Motor neuron (in vitro differentiated cells): ENCODE data around the gene RPL21. TPM values are rescaled to one million over a fixed set of nuclear protein-coding genes. Genes with fewer than 3 reads are reported as not detected.
"Not testable (repeated sequence)": the region's sequence is repeated elsewhere in the genome, so short reads cannot be mapped to it uniquely, and the experiment has no call there.

Experiments
- ATAC-seq, 8 experiments: fragments of 200-7000 bp; cut with Tn5 transposase; replicated peaks in 6 of 8; 2 replicates each; pipeline ENCODE4 v1.8.0; 2021; ENCODE audit warnings: mild to moderate bottlenecking in 8 of 8, moderate library complexity in 8 of 8
- H3K27ac ChIP-seq, 2 donors: fragments of 250-450 bp; sonication (Bioruptor Pico); 2 replicates each; pipeline ENCODE4 v1.9.0; 2021; ENCODE audit warnings: antibody characterized with exemption in 2 of 2, mild to moderate bottlenecking in 2 of 2, moderate library complexity in 1 of 2
- H3K4me1 ChIP-seq, 2 donors: fragments of 250-450 bp; sonication (Bioruptor Pico); replicated peaks in 1 of 2; 2 replicates each; pipeline ENCODE4 v1.6.1; 2021; ENCODE audit warnings: antibody characterized with exemption in 2 of 2, mild to moderate bottlenecking in 2 of 2, moderate library complexity in 1 of 2
- H3K4me3 ChIP-seq, 5 donors: fragments of 250-450 bp; sonication (Bioruptor Pico); 2 replicates each; pipeline ENCODE4 v1.9.0; 2021; ENCODE audit warnings: antibody characterized with exemption in 5 of 5, mild to moderate bottlenecking in 5 of 5, moderate library complexity in 4 of 5
- WGBS, 10 experiments: fragments of 450-650 bp; shearing (Covaris generic); methylation state at CpG; one replicate each; pipeline ENCODE4 v1.0.0; 2022; 5-methylcytosine and 5-hydroxymethylcytosine counted together
- in situ Hi-C, 9 experiments: fragments of 400-800 bp; cut with MboI; loops; one replicate each; pipeline ENCODE4 v1.15.0; 2021; ENCODE audit warnings: low sequenced_read_pairs in 9 of 9, low pct_unique_long_range_greater_than_20kb in 2 of 9; ENCODE audit not compliant: unreplicated experiment in 9 of 9
- total RNA-seq, 8 experiments: library from RNA; unstranded; fragments of 300-600 nt; gene quantifications; 2 replicates each; pipeline versions ENCODE4 v1.2.3 to v1.2.4, GENCODE V29; 2022

RPL21 gene
- total RNA-seq, 8 experiments from 2014 or later = 1,237 to 3,188 (median 2,218) TPM

DNA sequence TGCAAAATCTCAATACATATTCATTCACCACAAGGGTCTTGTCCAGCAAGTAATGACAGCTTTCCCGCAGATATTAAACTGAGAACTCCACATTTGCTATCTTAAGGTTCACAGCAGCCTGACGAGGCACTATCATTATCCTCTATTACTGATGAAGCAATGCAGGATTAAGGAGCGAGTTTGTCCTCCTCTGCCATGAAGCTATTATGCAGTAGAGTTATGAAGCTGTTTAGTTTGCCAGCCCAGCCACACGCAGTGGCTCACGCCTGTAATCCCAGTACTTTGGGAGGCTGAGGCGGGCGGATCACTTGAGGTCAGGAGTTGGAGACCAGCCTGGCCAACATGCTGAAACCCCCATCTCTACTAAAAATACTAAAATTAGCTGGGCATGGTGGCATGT lies 49.0 kb downstream of the RPL21 start:
- ATAC-seq, H3K27ac ChIP-seq, in situ Hi-C loops, H3K4me1 ChIP-seq, H3K4me3 ChIP-seq: not testable (repeated sequence)
- WGBS, 10 experiments = 33 to 100% (median 82%) methylated on average over 1 to 4 of the region's 7 CpGs; no CpG with 5 or more reads in 4 of the 10 experiments

DNA sequence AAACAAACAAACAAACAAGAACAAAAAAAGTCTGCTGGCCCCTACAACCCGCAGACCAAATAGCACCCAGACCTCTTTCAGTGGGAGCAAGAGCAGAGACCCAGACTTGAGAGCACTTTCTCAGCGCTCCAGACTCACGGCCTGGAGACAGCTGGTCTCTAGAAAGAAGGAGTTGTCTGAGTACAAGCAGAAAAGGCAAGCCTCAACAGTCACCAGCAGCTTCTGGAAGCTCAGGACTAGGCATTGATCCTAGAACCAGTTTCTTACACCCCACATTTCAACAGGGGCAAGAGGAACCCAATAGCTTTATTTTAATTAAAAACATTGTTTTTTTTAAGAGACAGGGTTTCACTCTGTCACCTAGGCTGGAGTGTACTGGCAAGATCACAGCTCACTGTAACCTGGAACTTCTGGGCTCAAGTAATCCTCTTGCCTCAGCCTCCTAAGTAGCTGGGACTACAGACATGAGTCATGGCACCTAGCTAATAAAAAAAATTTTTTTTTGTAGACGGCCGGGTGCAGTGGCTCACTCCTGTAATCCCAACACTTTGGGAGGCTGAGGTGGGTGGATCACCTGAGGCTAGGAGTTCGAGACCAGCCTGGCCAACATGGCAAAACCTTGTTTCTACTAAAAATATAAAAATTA lies 49.7 kb downstream of the RPL21 start:
- Histone ChIP-seq H3K4me1 (no peaks in the 10 kb centered on the region), H3K4me3 (no peak overlapping the region), H3K27ac (no peak overlapping the region)
- in situ Hi-C loops = no loop called here
- WGBS, 10 experiments = 80 to 100% (median 100%) methylated on average over 1 to 3 of the region's 6 CpGs; no CpG with 5 or more reads in 5 of the 10 experiments
- no peak for ATAC-seq

DNA sequence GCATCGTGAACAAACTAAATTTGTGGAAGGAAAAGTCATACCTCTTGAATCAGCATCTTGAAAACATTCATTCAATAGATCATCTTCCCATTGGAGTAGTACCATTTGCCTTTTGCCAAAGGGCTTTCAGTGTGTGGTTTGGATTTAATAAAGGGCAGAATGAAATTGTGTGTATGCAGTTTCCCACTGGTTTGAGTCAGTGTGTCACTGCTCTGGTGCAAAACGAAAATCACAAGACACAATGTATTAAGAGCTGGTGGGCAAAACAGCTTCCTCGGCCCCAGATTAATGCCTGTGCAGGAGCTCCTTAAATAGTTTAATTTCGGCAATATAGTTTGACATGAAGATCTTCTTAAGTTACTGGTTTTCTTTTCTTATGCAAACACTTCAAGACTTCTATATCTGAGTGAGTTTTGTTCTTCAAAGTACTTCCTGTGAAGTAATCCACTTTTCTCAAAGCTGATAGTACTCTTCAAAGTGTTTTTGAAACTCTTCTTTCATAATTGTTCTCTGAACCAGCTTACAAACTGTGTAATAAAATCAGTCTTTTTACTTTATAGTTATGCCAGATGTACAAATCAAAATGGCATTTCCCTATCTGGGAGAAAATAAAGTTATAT lies 51.4 kb downstream of the RPL21 start:
- 0 to 92% (median 61%) methylated on average over 1 to 4 of the region's 4 CpGs; no CpG with 5 or more reads in 1 of the 10 experiments for WGBS, 10 experiments
- ATAC-seq = no peak
- Histone ChIP-seq H3K4me1 (no peaks in the 10 kb centered on the region), H3K27ac (no peak overlapping the region), H3K4me3 (no peak overlapping the region)
- in situ Hi-C loops = no loop called here

DNA sequence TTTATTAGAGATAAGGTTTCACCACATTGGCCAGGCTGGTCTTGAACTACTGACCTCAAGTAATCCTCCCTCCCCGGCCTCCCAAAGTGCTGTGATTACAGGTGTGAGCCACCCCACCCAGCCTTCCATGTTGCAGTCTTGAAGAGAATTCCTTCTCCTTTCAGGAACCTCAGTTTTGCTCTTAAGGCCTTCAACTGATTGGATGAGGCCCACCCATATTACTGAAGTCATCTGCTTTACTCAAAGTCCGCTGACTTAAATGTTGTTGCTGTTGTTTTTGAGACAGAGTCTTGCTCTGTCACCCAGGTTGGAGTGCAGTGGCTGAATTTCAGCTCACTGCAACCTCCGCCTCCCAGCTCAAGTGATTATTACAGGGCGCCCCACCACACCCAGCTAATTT lies 52.7 kb downstream of the RPL21 start:
- no peaks in the 10 kb centered on the region for H3K4me1 ChIP-seq
- in situ Hi-C loops = no loop called here
- ATAC-seq = no peak
- 0 to 100% (median 88%) methylated on average over 1 to 4 of the region's 4 CpGs; no CpG with 5 or more reads in 2 of the 10 experiments for whole genome bisulfite sequencing, 10 experiments
- no peak overlapping the region for H3K4me3 ChIP-seq
- no peak overlapping the region for H3K27ac ChIP-seq

DNA sequence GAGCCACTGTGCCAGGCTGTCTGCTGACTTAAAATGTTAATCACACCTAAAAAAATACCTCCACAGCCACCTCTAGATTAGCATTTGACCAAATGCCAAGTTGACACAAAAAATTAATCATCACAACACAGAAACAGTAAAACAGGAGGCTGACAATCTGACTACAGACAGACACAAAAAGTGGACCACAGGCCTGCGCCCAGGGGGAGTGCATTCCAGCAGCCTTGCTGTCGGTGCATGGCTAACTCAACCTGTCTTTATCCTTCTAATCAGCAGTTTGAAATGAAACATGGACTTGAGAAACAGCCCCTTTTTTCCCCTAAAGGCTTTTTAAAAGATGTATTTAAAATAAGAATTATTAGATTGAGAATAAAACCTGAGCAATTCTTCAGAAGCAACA lies 53.3 kb downstream of the RPL21 start:
- 25 to 100% (median 90%) methylated on average over 1 to 2 of the region's 2 CpGs; no CpG with 5 or more reads in 3 of the 10 experiments for WGBS, 10 experiments
- H3K4me1 ChIP-seq = no peaks in the 10 kb centered on the region
- no peak overlapping the region for H3K27ac ChIP-seq
- ATAC-seq = no peak
- H3K4me3 ChIP-seq = no peak overlapping the region
- in situ Hi-C loops = no loop called here

Other genes with a start within 250 kb of the RPL21 start
- 10 to 100 TPM; 13.7 to 38.0 (median 18.3) TPM for gene USP12, start 79.7 kb upstream of the RPL21 start, total RNA-seq
- gene RASL11A, start 19.3 kb downstream of the RPL21 start, total RNA-seq = 10 to 100 TPM in 3 of 8 experiments, 1 to 10 TPM in 5; 1.1 to 23.0 (median 3.4) TPM
- gene GTF3A, start 173.1 kb downstream of the RPL21 start, total RNA-seq = 100 to 1,000 TPM in 4 of 8 experiments, 10 to 100 TPM in 4; 71.7 to 196 (median 97.4) TPM
- 10 to 100 TPM; 34.4 to 69.4 (median 50.8) TPM for gene MTIF3, start 199.0 kb downstream of the RPL21 start, total RNA-seq